K562 (cell line): Measurements from ENCODE around the gene AKT2. TPM values are rescaled to one million over a fixed set of nuclear protein-coding genes. Genes with fewer than 3 reads are reported as not detected.
A peak's percentile ranks its signal among the peaks of the same experiment; 100 is the strongest.

ENCODE experiments used
- ATAC-seq: fragments of 200-7000 bp; cut with Tn5 transposase; 3 replicates; pipeline ENCODE4 v1.9.1; 2020; ENCODE audit warnings: moderate library complexity
- BruUV-seq: library from RNA; stranded (reverse); fragments of 400-500 nt; replicated peaks from 2 replicates; lab custom pipeline; 2021; lab: Mats Ljungman, UMichigan
- CTCF ChIA-PET: fragments of 300-600 bp; formaldehyde crosslinking; extraction: SDS; loops from one replicate; lab custom pipeline; 2021; ENCODE audit warnings: low intra/inter-chr PET ratio; lab: Yijun Ruan, JAX
- POLR2A ChIA-PET: fragments of 300-600, 350-650 bp; sonication (Branson Sonifier 250); formaldehyde crosslinking; extraction: SDS; loops from one replicate; lab custom pipeline; 2021; ENCODE audit warnings: antibody characterized with exemption, inconsistent platforms; lab: Yijun Ruan, JAX
- DNase-seq, 4 experiments: peaks; one replicate each; pipeline versions ENCODE4 v3.0.0 to v3.0.0-alpha.2; 2011 to 2018; ENCODE audit warnings: low spot score in 3 of 4, mixed read lengths in 3 of 4; ENCODE audit errors: extremely low read depth in 1 of 4
- FAIRE-seq: peaks from 2 replicates; lab custom pipeline; 2011; peaks lifted over from hg19 to GRCh38; lab: Jason Lieb, UNC
- H2AFZ ChIP-seq: 2 replicates; pipeline ENCODE4 v1.6.0; 2011; ENCODE audit warnings: low read depth, low read length, control low read depth, inconsistent platforms
- H3K27ac ChIP-seq: fragments of 200-600 bp; 3 replicates; pipeline ENCODE4 v1.8.0; 2011; ENCODE audit warnings: low read depth, mild to moderate bottlenecking, control low read depth, inconsistent platforms, low read length, moderate library complexity, mixed read lengths; ENCODE audit errors: extremely low read depth
- H3K27me3 ChIP-seq, 2 experiments: fragments of 300-600 bp in 1 of 2; 2 replicates in 1 of 2; 3 replicates in 1 of 2; pipeline versions ENCODE4 v1.6.0 to v1.8.0; 2011; ENCODE audit warnings: inconsistent platforms in 2 of 2, low read length in 2 of 2, mild to moderate bottlenecking in 1 of 2, mixed read lengths in 1 of 2, moderate library complexity in 1 of 2; ENCODE audit not compliant: control insufficient read depth in 2 of 2, insufficient read depth in 2 of 2
- H3K36me3 ChIP-seq: fragments of 300-600 bp; 3 replicates; pipeline ENCODE4 v1.8.0; 2011; ENCODE audit warnings: mild to moderate bottlenecking, low read length, inconsistent platforms; ENCODE audit not compliant: control insufficient read depth, insufficient read depth
- H3K4me1 ChIP-seq, 2 experiments: fragments of 200-600 bp in 1 of 2; replicated peaks in 1 of 2; 2 replicates in 1 of 2; 3 replicates in 1 of 2; pipeline versions ENCODE4 v1.5.1 to v1.8.0; 2011; ENCODE audit warnings: inconsistent platforms in 2 of 2, low read length in 2 of 2, mild to moderate bottlenecking in 1 of 2, mixed read lengths in 1 of 2, moderate library complexity in 1 of 2; ENCODE audit not compliant: control insufficient read depth in 2 of 2, insufficient read depth in 2 of 2
- H3K4me2 ChIP-seq: 2 replicates; pipeline ENCODE4 v1.6.1; 2011; ENCODE audit warnings: low read length, control low read depth, inconsistent platforms, mixed read lengths; ENCODE audit not compliant: insufficient read depth
- H3K4me3 ChIP-seq: fragments of 200-600 bp; sonication (generic), shearing (Covaris generic); 2 replicates; pipeline ENCODE4 v1.5.1; 2016; ENCODE audit warnings: control low read depth, inconsistent platforms
- H3K79me2 ChIP-seq: fragments of 200-600 bp; 3 replicates; pipeline ENCODE4 v1.8.0; 2011; ENCODE audit warnings: low read length, inconsistent platforms; ENCODE audit not compliant: control insufficient read depth, insufficient read depth
- H3K9ac ChIP-seq, 2 experiments: 2 replicates each; pipeline versions ENCODE4 v1.6.0 to v1.6.1; 2011; ENCODE audit warnings: low read depth in 2 of 2, low read length in 2 of 2, control low read depth in 1 of 2, inconsistent platforms in 1 of 2, mild to moderate bottlenecking in 1 of 2, mixed read lengths in 1 of 2; ENCODE audit not compliant: insufficient read depth in 1 of 2
- H3K9me1 ChIP-seq: one replicate; pipeline ENCODE4 v1.6.0; 2011; ENCODE audit warnings: inconsistent platforms, mild to moderate bottlenecking, low read length, moderate library complexity; ENCODE audit not compliant: control insufficient read depth, insufficient read depth
- H3K9me3 ChIP-seq: replicated peaks from 2 replicates; pipeline ENCODE4 v1.5.1; 2011; ENCODE audit warnings: low read depth, low read length, inconsistent platforms; ENCODE audit not compliant: control insufficient read depth, insufficient read depth
- H4K20me1 ChIP-seq: replicated peaks from 2 replicates; pipeline ENCODE4 v1.6.1; 2011; ENCODE audit warnings: low read length, inconsistent platforms, mixed read lengths; ENCODE audit not compliant: control insufficient read depth, insufficient read depth
- ARHGAP35 ChIP-seq: fragments of 450-650 bp; IDR thresholded peaks from 2 replicates; pipeline ENCODE4 v1.6.1; 2018; ENCODE audit not compliant: partially characterized antibody
- ARNT ChIP-seq, 2 experiments: fragments of 450-650 bp; IDR thresholded peaks; 2 replicates each; pipeline ENCODE4 v1.6.1; 2016; ENCODE audit warnings: mild to moderate bottlenecking in 1 of 2
- BCOR ChIP-seq: fragments of 450-650 bp; IDR thresholded peaks from 2 replicates; pipeline ENCODE4 v1.6.1; 2016
- BDP1 ChIP-seq: IDR thresholded peaks from 3 replicates; pipeline ENCODE4 v1.6.1; 2011; ENCODE audit not compliant: insufficient read length, insufficient read depth
- ESRRA ChIP-seq: fragments of 450-650 bp; IDR thresholded peaks from 2 replicates; pipeline ENCODE4 v1.6.1; 2014; ENCODE audit warnings: low read depth, mild to moderate bottlenecking, moderate library complexity, borderline replicate concordance
- JUND ChIP-seq, 2 experiments: IDR thresholded peaks; 2 replicates in 1 of 2; 3 replicates in 1 of 2; pipeline ENCODE4 v1.6.1; 2011; ENCODE audit warnings: borderline replicate concordance in 2 of 2, low read depth in 2 of 2, low read length in 2 of 2, improper control_type of control experiment in 1 of 2, missing biosample characterization in 1 of 2, missing genetic modification characterization in 1 of 2, missing genetic modification reagents in 1 of 2
- MCM5 ChIP-seq: fragments of 450-650 bp; IDR thresholded peaks from 2 replicates; pipeline ENCODE4 v1.6.1; 2016; ENCODE audit warnings: low read depth
- MXD1 ChIP-seq: fragments of 250-450 bp; sonication (Bioruptor Pico); IDR thresholded peaks from 2 replicates; pipeline ENCODE4 v1.8.0; 2021; ENCODE audit warnings: borderline replicate concordance, mild to moderate bottlenecking, moderate library complexity; ENCODE audit not compliant: poor library complexity, severe bottlenecking
- PHB2 ChIP-seq: fragments of 450-650 bp; IDR thresholded peaks from 2 replicates; pipeline ENCODE4 v1.6.1; 2017; ENCODE audit warnings: low read depth
- POLR2G ChIP-seq: fragments of 200-400 bp; formaldehyde crosslinking; IDR thresholded peaks from 2 replicates; pipeline ENCODE4 v1.6.1; 2017; ENCODE audit warnings: low read depth, mild to moderate bottlenecking, antibody characterized with exemption, low read length, moderate library complexity
- RBM39 ChIP-seq: fragments of 200-400 bp; formaldehyde crosslinking; optimal IDR thresholded peaks from 2 replicates; pipeline ENCODE3; 2018; ENCODE audit warnings: low read depth, low read length
- SNIP1 ChIP-seq: fragments of 450-650 bp; IDR thresholded peaks from 2 replicates; pipeline ENCODE4 v1.7.1; 2017; ENCODE audit warnings: low read depth, mild to moderate bottlenecking
- ZNF224 ChIP-seq: sonication (generic); formaldehyde crosslinking; IDR thresholded peaks from 2 replicates; pipeline ENCODE4 v1.8.0; 2022; ENCODE audit warnings: mild to moderate bottlenecking, missing genetic modification reagents
- ZNF764 ChIP-seq: fragments of 250-450 bp; sonication (Bioruptor Pico); IDR thresholded peaks from 2 replicates; pipeline ENCODE4 v1.4.0; 2020; ENCODE audit warnings: low read depth, mild to moderate bottlenecking, moderate library complexity
- WGBS: fragments of 100-300 bp; shearing (Covaris generic); methylation state at CpG from one replicate; pipeline ENCODE4 v1.1.6; 2016; ENCODE audit warnings: low coverage, mixed read lengths; ENCODE audit not compliant: insufficient coverage; ENCODE audit errors: missing lambda C conversion rate; 5-methylcytosine and 5-hydroxymethylcytosine counted together
- in situ Hi-C: fragments of 300-500 bp; cut with MboI; formaldehyde crosslinking; loops from 4 replicates; pipeline ENCODE4 v1.15.0; 2018; ENCODE audit warnings: inconsistent platforms, mixed read lengths
- intact Hi-C: fragments of 100-400 bp; cut with micrococcal nuclease; formaldehyde crosslinking; loops from 2 replicates; pipeline ENCODE4 v1.14.2; 2022
- polyA plus RNA-seq, 8 experiments: library from polyadenylated mRNA; depleted of rRNA in 4 of 8; stranded (reverse) in 5 of 8; unstranded in 3 of 8; fragments of >200 nt; fragmentation: Nextera tagmentation in 2 of 8; fragmentation: Illumina TruSeq in 1 of 8; extraction: Ambion mirVana in 2 of 8; extraction: Trizol in 1 of 8; gene quantifications; 2 replicates each; pipeline versions ENCODE4 v1.2.1 to v1.2.3, GENCODE V29; 2011 to 2014; ENCODE audit warnings: inconsistent platforms in 1 of 8, missing spikeins in 1 of 8
- total RNA-seq, 7 experiments: library from RNA; depleted of rRNA in 6 of 7; stranded (reverse); fragments of >200 nt in 6 of 7; fragmentation: Illumina TruSeq in 2 of 7; extraction: Trizol in 2 of 7; gene quantifications; 2 replicates each; pipeline versions ENCODE4 v1.2.1 to v1.2.3, GENCODE V29; 2011 to 2021; ENCODE audit warnings: low replicate concordance in 1 of 7

AKT2 gene
- total and polyA plus RNA-seq, 9 of the 15 experiments (the other 6 are each of a cell fraction or from before 2014, with no cell fraction given) = 1.1 to 132 (median 67.7) TPM

- H3K4me1 ChIP-seq = peaks cover 32 to 68% of the 10 kb centered on the region in 2 experiments; a peak in 4 of 5 replicates
- peaks cover 16% of the 10 kb centered on the region; the same call in 1 of the 2 replicates for H4K20me1 ChIP-seq
- 99% methylated on average over 13 of the region's 17 CpGs for WGBS
- ATAC-seq (no peak), DNase-seq (no peak), FAIRE-seq (no peak)
- no TSS peak for BruUV-seq
- POLR2A ChIA-PET = interaction anchor here (1.2 kb wide), 1 partner anchor 13 kb away, joined by 3 read pairs; no protein-coding TSS in a partner anchor
- H3K9me1 ChIP-seq = no peaks in the 10 kb centered on the region
- H3K36me3 ChIP-seq = peaks cover 79% of the 10 kb centered on the region
- no peak overlapping the region for H2AFZ ChIP-seq
- H3K79me2 ChIP-seq = peaks cover 87% of the 10 kb centered on the region
- no peaks in the 10 kb centered on the region for H3K27me3 ChIP-seq
- TF ChIP-seq ARHGAP35 (no peak), POLR2G (peak; percentile 35; the same call in 1 of the 2 replicates), RBM39 (no peak), PHB2 (no peak), ZNF224 (no peak), SNIP1 (no peak)
- intact Hi-C loops (no loop called here), in situ Hi-C loops (no loop called here)
- H3K9ac ChIP-seq = peak overlapping the region in 1 of 2 experiments; percentile 81; a peak in 2 of 4 replicates
- H3K9me3 ChIP-seq = no peaks in the 10 kb centered on the region
- H3K27ac ChIP-seq = no peak overlapping the region
- H3K4me2 ChIP-seq = no peak overlapping the region
- H3K4me3 ChIP-seq = no peak overlapping the region
- CTCF ChIA-PET = no interaction called here
These were observed 19.0 kb downstream of the AKT2 start for GRCh38 chr19:40266119-40266518.

DNA sequence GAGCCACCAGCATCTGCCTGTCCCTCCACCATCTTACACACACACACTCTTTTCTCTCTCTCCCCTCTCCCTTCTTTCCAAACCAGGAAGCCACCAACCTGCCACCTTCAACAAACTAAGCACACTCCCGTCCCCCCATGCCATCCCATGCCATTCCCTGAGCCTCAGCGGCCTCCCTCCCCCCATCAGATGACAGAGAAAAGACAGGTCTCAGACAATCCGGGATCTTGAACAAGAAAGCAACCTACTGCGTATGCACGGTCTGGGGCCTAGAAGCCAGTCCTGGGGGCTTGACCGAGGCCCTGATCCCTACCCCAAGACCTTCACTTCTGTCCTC is 19.4 kb downstream of the AKT2 start:
- peak overlapping the region in 1 of 2 experiments; percentile 81; a peak in 2 of 4 replicates for H3K9ac ChIP-seq
- in situ Hi-C loops = no loop called here
- H3K4me2 ChIP-seq = no peak overlapping the region
- H3K9me1 ChIP-seq = no peaks in the 10 kb centered on the region
- no TSS peak for BruUV-seq
- H3K27me3 ChIP-seq = no peaks in the 10 kb centered on the region
- peaks cover 79% of the 10 kb centered on the region for H3K36me3 ChIP-seq
- H3K9me3 ChIP-seq = no peaks in the 10 kb centered on the region
- H2AFZ ChIP-seq = no peak overlapping the region
- CTCF ChIA-PET = no interaction called here
- peaks cover 86% of the 10 kb centered on the region for H3K79me2 ChIP-seq
- DNase-seq = no peak
- no peak for FAIRE-seq
- no peak overlapping the region for H3K4me3 ChIP-seq
- intact Hi-C loops = no loop called here
- ATAC-seq = no peak
- peaks cover 32 to 67% of the 10 kb centered on the region in 2 experiments; a peak in 4 of 5 replicates for H3K4me1 ChIP-seq
- TF ChIP-seq ZNF764 (CRISPR knock-in tag) (no peak), ARNT (IDR thresholded peaks at IDR 0.05) (no peak), ESRRA (no peak), JUND (IDR thresholded peaks at IDR 0.05; ENCODE audit: borderline replicate concordance, low read depth, low read length) (no peak), JUND (tag; IDR thresholded peaks at IDR 0.05; ENCODE audit: borderline replicate concordance, low read depth, low read length) (no peak), MCM5 (no peak), BDP1 (no peak), BCOR (no peak), MXD1 (no peak)
- peaks cover 16% of the 10 kb centered on the region; the same call in 1 of the 2 replicates for H4K20me1 ChIP-seq
- H3K27ac ChIP-seq = no peak overlapping the region
- WGBS = 80% methylated on average over 4 of the region's 6 CpGs
- POLR2A ChIA-PET = no interaction called here
